ENCODE data around the gene ARHGAP33. TPM values are rescaled to one million over a fixed set of nuclear protein-coding genes. Genes with fewer than 3 reads are reported as not detected.

Gene ARHGAP33
- total and polyA plus RNA-seq, 10 of the 15 experiments (the other 5 are each of a cell fraction or from before 2014, with no cell fraction given), result 0.05 to 22.9 (median 2.3) TPM; not detected in 1

DNA sequence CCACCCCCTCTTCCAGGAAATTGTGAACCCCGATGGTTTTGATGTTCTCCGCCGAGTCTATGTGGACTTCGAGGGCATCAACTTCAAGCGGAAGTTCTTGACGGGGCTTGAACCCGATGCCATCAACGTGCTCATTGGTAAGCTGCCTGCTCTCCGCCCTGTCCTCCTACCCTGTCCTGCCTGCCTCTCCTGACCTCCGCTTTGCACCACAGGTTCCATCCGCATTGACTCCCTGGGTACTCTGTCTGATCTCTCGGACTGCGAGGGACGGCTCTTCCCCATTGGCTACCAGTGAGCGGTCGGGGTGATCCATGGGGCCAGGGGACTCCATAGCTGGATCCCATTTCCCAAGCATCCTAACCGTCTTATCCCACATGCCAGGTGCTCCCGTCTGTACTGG lies 45.0 kb upstream of the ARHGAP33 start (continued):
- TF ChIP-seq, protein P1, sequence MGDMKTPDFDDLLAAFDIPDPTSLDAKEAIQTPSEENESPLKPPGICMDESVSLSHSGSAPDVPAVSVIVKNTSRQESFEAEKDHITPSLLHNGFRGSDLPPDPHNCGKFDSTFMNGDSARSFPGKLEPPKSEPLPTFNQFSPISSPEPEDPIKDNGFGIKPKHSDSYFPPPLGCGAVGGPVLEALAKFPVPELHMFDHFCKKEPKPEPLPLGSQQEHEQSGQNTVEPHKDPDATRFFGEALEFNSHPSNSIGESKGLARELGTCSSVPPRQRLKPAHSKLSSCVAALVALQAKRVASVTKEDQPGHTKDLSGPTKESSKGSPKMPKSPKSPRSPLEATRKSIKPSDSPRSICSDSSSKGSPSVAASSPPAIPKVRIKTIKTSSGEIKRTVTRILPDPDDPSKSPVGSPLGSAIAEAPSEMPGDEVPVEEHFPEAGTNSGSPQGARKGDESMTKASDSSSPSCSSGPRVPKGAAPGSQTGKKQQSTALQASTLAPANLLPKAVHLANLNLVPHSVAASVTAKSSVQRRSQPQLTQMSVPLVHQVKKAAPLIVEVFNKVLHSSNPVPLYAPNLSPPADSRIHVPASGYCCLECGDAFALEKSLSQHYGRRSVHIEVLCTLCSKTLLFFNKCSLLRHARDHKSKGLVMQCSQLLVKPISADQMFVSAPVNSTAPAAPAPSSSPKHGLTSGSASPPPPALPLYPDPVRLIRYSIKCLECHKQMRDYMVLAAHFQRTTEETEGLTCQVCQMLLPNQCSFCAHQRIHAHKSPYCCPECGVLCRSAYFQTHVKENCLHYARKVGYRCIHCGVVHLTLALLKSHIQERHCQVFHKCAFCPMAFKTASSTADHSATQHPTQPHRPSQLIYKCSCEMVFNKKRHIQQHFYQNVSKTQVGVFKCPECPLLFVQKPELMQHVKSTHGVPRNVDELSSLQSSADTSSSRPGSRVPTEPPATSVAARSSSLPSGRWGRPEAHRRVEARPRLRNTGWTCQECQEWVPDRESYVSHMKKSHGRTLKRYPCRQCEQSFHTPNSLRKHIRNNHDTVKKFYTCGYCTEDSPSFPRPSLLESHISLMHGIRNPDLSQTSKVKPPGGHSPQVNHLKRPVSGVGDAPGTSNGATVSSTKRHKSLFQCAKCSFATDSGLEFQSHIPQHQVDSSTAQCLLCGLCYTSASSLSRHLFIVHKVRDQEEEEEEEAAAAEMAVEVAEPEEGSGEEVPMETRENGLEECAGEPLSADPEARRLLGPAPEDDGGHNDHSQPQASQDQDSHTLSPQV (IDR thresholded peaks at IDR 0.05), result no peak
- TF ChIP-seq, protein P2, sequence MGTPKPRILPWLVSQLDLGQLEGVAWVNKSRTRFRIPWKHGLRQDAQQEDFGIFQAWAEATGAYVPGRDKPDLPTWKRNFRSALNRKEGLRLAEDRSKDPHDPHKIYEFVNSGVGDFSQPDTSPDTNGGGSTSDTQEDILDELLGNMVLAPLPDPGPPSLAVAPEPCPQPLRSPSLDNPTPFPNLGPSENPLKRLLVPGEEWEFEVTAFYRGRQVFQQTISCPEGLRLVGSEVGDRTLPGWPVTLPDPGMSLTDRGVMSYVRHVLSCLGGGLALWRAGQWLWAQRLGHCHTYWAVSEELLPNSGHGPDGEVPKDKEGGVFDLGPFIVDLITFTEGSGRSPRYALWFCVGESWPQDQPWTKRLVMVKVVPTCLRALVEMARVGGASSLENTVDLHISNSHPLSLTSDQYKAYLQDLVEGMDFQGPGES (IDR thresholded peaks at IDR 0.05), result no peak
- TF ChIP-seq ATF3 (IDR thresholded peaks at IDR 0.05; ENCODE audit: borderline replicate concordance, extremely low read depth, low read depth, low read length) (no peak), FOXK2 (IDR thresholded peaks at IDR 0.05) (no peak), MTA2 (IDR thresholded peaks at IDR 0.05; ENCODE audit: low read depth) (no peak), KAT2A (conservative IDR thresholded peaks at IDR 0.05; ENCODE audit: control insufficient read depth, low read depth, low read length) (no peak), EZH2 (IDR thresholded peaks at IDR 0.05; ENCODE audit: borderline replicate concordance, control insufficient read depth, low read depth, low read length) (no peak), GABPA (IDR thresholded peaks at IDR 0.05; ENCODE audit: low read depth) (no peak)
- TF ChIP-seq, protein P3, sequence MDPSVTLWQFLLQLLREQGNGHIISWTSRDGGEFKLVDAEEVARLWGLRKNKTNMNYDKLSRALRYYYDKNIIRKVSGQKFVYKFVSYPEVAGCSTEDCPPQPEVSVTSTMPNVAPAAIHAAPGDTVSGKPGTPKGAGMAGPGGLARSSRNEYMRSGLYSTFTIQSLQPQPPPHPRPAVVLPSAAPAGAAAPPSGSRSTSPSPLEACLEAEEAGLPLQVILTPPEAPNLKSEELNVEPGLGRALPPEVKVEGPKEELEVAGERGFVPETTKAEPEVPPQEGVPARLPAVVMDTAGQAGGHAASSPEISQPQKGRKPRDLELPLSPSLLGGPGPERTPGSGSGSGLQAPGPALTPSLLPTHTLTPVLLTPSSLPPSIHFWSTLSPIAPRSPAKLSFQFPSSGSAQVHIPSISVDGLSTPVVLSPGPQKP (IDR thresholded peaks at IDR 0.05; ENCODE audit: low read depth, low read length), result no peak
